OCI-M1 (cell line): Measurements from ENCODE around the gene NISCH.

ENCODE experiments used
- DNase-seq: peaks from one replicate; lab custom pipeline; 2025; lab: John Stamatoyannopoulos, UW

NISCH gene

DNA sequence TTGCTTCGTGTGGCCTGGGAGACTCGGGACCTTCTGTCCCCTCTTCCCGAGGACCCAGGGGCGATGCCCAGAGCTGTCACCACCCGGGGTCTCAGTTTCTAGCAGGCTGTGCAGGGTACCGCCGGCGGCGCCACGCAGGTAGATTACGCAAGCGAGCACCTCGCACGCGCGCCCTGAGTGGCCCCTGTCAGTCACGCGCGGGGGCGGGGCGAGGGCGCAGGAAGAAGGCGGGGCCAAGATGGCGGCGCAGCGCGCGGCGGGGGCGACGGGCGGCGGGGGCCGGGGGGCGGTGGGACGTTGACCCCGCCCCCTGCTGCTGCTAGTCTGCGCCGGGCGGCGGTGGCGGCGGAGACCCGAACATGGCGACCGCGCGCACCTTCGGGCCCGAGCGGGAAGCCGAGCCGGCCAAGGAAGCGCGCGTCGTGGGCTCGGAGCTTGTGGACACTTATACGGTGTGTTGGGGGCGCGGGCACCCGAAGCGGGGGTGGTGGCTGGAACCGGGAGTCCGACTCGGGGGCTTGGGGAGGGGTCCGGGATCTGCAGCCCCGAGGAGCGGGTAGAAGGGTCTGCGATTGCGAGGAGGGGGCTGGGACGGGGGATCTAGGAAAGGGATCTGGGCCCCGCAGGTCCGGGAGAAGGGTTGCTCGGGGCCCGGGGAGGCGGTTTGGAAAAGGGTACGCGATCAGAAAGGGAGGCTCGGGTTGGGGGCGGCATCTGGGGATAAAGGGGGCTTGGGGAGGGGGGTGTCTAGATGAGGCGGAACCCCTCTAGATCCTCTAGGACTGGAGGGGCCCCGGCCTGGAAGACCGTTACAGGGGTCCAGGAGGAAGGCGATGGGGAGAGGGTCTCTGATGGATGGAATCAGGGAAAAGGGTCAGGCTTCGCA is at the start of gene NISCH:
NISCH (plus strand) TSS at position 322 of the 886 bp plus-strand sequence; CDS start at position 360, 38 bp downstream.
- peak; percentile 88 for DNase-seq

DNA sequence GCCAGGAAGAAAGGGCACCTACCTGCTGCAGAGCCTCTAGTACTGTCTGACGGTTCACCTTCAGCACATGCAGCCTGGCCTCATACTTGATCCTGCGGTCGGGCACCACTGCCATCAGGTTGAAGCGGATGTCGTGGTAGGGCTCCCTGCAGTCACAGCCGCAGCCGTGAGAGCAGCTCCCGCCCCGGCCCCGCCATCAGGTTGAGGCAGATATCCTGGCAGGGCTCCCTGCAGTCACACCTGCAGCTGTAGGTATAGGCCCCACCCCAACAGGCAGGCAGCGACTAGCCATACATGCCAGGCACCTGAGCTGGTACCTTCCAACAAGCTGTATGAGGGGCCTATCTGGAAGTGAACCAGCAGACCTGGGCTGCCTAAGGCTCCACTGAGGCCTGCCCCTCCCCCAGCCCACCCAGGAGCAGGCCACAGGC is 49.2 kb upstream of the NISCH start:
- DNase-seq, result no peak

DNA sequence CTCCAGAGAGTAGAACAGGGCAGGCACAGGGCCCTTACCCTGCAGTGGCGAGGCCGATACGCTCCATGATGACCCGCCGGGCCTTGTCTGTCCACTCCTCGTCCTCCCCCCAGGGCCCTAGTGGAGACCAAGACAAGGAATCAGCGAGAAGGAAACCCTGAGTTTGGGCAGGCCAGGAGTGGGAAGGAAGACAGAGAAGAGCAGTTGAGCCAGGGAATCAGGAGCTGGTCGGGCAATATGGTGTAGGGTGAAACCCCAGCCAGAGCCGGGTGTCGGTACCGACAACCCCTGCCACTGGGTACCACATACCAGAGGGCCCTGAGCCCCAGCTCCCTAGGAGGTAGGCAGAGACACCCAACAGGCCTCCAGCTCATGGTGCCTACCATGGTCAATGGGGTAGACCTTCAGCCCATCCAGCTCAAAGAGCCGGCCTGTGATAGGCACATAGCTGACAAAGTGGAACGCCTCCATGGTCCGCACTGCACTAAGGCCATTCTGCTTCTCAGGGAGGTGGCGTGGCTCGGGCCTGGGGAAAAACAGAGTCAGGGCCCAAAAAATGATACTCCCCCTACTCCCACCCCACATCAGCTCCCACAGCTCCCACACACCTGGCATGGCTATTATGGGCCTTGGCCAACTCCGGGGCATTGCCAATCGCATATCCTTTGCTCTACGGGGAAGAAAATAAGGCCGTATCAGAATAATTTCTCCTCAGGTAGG is 48.5 kb upstream of the NISCH start:
- no peak for DNase-seq

DNA sequence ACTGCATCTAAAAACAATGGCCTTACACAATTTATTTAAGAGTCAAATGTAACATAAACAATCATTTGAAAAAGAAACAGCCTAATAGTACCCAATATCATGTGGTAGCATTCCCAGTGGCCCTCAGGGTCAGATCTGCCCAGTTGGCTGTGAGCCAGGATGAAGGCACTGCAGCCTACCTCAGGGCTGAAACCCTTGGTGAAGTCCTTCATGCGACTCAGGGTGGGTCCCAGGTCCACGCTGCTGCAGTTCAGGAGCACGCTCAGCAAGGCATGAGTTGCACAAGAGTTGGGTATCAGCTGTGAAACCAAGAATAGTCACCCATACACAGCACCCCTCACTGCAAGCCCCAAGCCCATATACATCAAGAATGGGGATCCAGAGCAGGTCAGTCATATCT is 47.6 kb upstream of the NISCH start:
- no peak for DNase-seq

DNA sequence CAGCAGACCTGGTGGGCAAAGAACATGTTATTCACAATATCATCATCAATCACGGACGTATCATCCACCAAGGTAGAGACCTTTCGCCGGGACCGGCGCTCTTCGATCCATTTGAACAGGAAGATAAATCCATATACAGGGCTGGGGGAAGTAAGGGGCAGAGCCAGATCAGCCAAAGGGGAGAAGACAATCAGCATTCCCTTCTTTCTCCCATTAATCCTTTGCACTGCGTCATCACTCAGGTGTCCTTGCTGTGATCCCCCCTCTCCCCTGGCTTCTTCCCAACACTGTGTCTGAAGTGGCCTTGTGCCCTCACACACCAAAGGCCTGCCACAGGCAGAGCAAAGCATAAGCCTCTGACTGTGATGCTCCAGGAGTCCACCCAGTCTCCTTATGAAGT is 46.9 kb upstream of the NISCH start:
- no peak for DNase-seq

DNA sequence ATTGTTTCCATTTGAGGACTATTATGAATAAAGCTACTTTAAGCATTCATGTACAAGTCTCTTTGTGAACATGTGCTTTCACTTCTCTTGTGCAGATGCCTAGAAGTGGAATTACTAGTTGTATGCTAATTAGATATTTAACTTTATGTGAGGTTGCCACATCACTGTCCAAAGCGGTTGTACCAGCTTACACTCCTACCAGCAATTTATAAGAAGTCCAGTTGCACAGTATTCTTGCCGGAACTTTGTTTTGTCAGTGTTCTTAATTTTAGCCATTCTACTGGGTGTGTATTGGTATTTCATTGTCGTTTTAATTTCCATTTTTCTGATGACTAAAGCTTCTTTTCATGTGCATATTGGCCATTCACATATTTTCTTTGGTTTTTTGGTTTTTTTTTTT is 39.6 kb upstream of the NISCH start:
- no peak for DNase-seq

DNA sequence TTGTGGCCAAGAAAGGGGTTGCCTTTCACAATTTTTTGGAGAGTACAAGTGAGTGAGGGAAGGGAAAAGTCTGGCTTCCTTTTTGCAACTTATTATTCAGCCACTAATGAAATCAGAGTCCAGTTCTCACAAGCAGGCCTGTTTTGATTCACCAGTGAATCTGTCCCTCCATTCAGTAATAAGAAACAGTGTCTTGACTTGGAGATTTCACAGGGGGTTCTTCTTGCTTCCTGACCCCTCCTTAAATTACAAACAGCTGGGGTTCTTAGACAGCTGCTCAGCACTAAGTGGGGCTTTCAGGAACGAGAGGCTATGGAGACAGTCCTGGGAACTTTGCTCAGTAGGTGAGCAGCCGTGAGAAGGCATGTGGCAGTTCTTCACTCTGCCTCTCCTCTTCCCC is 35.0 kb upstream of the NISCH start:
- no peak for DNase-seq

DNA sequence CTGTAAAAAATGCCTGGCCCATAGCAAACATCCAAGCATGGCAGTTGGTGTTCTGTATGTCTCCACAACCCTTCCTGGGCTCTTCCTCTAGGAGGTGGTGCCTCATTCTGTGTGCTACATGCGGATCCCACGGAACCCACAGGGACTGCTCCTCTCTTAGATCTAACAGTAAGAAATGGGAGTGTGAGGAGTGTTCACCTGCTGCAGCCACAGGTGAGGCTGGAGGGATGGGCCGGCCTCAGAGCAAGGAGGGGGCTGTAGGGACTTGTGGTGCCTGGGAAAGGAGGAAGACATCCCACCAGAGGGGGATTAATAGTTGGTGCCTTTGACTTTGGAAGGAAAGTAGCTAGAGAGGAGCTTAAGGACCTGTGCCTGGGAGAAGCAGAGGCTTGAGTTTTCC is 32.7 kb upstream of the NISCH start:
- no peak for DNase-seq

DNA sequence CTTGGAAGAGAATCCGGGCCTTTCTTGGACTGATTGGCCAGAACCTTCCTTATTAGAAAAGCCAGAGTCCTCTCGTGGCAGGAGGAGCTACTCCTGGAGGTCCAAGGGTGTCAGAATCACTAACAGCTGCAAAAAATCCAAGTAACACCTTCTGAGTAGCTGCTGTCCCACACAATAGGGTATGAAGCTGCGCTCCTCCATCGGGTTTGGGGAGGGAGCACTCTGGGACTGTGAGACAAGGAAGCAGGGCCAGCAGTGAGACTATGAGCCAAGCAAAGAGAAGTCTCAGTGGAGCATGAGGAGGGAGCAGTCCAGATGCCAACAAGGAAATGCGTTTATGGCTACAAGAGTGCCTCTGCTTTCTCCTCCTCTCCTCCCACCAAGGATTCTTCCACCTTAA is 32.2 kb upstream of the NISCH start:
- no peak for DNase-seq

DNA sequence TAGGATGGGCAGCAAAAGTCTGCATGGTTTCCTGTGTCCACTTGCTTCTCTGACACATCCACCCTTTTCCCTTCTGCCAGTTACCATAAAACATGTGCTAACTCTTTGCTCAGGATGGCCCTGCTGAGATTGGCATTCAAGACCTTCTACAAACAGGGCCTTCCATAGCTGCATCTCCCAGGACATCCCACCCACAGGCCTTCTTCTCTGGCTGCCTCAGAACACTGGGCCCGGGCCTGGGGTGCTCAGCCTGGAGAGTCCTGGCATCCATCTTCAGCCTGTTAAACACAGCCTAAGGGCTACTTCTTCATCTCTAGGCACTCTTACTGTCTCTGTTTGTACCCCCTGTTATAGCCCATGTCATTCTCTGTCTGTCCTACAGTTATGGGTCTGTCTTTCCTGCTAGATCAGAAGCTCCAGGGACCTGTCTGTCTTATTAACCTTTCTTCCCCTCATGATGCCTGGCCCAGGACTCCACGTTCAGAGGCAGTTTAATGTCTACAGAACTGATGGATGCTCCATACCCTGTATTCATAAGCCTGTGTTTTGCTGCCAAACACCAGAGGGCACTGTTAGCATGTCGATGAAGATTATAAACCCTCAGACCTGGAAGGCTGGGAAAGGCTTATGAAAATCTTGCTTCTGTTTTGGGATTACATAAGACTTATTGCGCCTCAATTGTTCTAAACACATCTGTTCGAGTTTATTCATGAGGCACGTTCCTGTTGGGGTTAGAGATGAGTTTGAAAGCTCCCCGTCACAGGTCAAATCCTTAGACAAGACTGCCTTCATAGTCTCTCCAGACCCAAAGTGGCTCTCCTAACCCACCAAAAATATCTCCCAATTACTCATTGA is 27.0 kb upstream of the NISCH start:
- DNase-seq, result peak; percentile 76

DNA sequence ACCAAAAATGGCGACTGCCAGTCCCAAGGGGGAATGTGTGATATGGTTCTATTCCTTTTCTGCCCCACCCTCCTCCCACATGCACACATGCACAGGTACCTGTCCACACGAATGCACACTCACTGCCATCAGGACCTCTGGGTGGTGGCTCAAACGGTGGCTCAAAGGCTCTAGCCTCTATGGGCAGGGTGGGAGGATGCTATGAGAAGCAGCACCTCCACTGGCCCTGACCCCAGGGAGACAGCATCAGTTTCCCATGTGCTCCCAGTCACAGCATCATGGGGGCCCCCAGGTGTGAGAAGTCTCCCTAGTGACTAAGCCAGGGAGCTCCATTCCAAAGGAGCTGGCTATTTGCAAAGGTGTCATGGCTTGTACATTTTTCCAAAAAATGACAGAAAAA is 26.4 kb upstream of the NISCH start:
- no peak for DNase-seq

DNA sequence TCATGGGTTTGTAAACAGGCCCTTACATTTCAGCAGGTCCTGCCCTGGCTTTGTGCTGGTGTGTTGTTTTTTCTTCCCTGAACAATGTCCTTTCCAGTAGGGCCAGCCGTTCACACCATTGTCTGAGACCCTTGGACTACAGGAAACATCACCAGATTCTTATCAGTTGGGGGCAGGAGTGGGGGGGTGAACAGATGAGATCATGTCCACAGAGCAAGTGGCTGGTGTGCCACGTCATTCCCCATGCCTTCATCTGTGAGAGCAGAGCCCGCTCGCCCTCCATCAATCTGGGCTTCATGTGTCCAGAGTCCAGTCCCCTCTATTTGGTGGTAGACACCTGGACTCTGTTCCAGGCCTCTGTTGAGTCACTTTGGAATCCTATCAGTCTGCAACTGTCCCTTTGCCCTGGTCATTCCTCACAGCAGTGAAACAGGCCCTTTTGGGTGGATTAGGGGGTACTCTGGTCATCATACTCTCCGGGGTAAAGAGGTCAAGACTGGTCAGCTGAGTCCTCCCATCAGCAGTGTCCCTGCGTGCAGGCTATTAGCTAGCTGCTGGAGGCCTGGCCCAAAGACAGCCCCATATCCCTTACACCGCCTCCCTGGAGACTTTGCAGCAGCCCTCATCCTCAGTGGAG is 25.5 kb upstream of the NISCH start:
- no peak for DNase-seq

DNA sequence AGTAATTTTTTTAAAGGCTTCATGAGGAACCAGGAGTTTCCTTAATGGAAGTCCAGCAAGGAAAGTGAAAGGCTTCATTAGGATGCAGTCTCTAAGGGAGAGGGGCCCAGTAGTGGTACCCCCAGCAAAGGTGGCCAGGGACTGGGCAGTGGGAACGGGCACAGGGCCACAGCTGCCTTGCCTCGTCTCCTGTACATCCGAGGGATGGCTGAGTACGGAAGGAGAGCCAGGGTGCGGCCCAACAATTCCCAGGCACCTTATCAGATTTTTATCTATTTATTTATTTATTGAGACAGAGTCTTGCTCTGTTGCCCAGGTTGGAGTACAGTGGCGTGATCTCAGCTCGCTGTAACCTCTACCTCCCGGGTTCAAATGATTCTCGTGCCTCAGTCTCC is 25.0 kb upstream of the NISCH start:
- no peak for DNase-seq

DNA sequence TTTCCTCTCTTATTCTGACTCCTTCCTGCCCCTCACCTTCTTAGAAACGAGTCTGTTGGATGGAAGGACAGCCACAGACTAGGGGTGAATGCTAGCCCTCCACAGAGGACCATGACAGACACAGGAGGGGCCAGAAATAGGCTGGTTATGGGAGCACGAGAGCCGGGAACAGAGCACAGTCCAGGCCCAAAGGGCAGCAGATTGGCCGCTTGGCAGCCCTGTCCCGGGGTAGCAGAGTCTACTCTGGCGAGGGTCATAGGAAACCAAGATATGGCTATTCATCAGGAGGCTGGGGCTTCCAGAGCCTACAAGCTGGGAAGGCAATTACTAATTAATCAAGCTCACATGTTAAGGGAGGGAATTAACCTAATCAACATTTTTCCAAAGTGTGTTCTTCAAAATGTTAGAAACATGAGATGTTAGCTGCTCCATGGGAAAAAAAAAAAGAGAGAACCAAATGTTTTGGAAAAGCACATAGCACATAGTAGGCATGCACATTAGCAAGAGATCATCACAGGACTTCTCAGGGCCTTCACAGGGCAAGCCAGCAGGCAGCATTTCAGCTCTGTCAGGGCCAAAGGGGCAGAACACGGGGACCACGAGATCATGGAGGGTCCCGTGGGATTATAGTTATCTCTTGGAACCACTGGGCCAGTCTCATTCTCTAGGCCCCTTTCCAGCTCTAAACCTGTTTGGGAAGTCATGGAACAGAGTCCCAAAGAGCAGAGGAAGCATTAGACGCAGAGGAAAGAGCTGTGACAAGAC is 23.8 kb upstream of the NISCH start:
- no peak for DNase-seq

DNA sequence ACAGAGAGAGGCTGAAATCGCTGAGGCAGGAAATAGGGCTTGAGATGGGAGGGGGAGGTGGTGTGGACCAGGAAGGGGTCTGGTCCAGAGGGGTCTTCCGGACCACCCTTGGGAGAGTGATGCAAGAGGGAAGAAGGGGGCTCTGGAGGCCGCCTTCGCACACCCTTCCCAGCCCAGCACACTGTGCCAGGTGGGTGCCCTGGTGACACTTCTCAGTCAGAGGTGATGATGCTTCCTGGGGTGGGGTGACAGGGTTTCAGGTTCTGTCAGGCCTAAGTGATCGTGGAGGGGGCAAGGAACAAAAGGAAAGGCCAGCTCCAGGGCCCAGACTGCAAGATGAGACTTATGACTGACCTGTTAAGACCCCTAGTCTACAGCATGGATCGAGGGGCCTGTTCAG is 23.2 kb upstream of the NISCH start:
- DNase-seq, result no peak

DNA sequence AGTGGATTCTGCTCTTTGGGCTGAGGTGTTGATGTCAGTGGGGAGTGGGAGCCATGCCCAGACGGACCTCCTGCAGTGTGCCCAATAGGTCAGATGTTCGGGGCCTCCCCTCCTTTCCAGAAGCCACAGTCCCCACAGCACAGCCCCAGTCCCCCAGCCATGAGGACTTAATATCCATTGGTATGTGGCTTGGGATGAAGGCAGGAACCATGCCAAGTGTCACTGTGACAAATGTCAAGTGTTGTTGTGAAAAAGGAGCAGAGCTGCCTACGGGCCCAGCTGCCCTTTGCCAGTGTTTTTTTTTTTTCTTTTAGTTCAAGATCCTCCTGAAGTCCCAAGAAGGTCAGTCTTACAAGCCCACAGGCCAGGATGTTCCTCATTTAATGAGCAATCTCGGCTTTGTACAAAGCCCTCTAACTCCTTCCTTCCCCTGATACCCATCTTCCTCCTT is 22.7 kb upstream of the NISCH start:
- DNase-seq, result peak; percentile 6

DNA sequence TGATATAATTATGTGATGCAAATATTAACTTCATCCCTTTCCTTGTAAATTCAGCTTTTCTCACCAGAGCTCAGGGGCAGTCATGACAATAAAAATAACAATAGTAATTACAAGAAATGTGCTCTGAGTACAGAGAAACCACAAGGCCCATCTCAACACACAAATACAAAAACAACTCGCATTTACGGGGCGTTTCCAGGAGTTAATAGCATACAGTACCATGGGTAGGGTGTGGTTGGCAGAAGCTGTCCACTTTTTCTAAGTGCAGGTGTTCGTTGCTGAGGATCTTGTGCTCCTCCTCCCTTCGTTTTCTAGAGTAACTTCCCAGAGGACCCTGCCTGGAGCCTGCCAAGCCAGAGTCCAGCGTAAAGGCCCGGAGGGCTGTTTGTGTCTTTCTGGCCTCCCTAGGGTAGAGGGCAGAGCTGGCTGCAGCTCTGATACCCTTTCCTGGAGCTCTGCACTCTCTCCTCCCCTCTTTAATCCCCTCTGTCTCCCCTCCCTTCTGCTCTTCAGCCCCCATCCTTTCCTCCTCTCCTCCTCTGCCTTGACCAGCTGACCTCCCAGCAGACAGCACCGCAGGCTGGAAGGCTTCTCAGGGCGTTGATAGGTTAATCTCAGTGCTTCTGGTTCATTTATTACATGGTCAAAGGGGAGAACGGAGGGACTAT is 21.9 kb upstream of the NISCH start:
- DNase-seq, result no peak

DNA sequence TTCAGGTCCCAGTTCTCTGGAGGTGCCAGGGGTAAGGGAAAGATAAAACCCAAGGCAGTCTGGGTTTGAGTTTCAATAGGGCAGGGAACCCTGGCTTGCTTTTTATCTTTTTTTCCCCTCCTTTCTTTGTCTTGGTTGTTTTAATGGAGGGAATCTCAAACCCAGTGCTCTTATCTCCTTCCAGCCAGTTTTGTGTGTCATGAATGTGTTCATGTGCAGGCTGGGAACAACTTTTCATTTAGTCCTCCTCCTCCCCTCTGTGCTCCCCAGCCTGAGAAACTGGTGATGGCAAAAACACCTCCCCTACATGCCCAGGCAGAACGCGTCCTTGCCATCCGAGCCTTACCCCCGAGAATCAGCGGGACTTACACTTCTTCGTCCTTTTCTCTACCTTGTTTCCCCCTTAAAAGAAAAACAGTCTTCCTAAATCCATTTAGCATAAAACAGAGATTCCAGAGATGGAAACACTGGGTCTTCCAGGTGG is 21.4 kb upstream of the NISCH start:
- DNase-seq, result peak; percentile 12

DNA sequence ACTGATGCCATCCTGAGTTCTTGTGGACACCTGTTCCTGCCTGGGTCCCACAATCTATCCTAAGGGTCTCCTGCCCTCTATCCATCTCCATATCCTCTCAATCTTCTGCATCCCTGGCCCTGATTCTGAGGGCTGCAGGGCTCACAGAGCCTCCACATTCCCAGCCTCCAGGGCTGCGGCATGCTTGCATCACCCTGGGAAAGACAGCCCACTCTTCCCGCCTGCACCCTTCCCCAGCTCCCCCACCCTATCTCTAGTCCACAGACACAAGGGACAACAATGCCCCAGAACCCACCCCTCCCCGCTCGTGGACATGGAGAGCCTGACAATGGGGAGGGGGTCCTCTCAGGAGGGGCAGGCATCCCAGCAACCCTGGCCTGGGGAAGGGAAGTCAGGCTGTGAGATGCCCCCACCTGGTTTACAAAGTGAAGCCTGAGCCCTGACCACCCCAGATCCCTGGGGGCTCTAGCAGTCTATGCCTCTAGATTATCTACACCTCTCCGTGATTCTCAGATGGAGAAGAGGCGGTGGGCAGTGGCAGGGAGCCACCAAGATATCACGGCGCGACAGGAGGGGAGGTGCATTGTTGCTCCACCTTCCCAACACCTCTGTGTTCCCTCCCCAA is 20.8 kb upstream of the NISCH start:
- no peak for DNase-seq
